GM10266 (cell line): ENCODE data around the gene MGST2.

Experiments used
- DNase-seq: peaks from one replicate; pipeline ENCODE4 v3.0.0; 2012; ENCODE audit errors: extremely low spot score
- TF ChIP-seq, protein P1 (sequence below): IDR thresholded peaks from 2 replicates; pipeline ENCODE4 v1.5.1; 2012; ENCODE audit warnings: mild to moderate bottlenecking, low read depth; ENCODE audit not compliant: control insufficient read depth, insufficient read depth; ENCODE audit errors: missing control alignments

The MGST2 gene

DNA sequence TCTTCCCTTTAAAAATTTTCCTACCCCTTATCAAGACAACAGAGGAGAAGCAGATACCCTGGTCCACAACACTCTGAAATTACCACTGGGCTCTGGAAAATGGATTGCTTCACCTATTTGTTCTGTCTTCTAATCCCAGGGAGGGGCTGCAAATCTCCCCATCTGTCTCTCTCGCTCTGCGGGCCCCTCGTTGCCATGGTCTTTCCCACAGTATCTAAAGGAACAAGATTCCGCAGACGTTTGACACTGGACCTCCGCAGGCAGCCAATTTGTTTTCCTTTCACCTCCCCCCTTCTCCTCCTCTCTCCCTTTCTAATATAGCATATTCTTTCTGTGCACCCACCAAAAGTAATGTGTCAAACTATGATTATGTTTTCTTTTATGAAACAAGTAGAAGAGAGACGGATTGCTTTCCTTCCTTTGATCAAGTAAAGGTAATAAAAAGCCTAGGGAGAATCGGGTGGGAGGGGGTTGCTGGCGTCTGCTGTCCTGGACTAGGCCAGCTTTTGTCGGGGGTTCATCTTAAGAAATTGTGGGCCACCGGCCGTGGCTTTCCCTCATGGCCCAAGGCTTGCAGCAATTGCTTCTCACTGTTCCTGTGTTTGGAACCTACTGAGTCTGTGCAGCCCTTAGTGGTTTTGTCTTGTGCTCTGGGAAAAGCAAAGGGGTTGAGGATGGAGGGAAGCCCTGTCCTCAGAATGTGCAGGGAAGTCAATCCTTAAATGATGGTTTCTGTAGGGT lies 81.0 kb downstream of the MGST2 start:
- TF ChIP-seq, protein P1, sequence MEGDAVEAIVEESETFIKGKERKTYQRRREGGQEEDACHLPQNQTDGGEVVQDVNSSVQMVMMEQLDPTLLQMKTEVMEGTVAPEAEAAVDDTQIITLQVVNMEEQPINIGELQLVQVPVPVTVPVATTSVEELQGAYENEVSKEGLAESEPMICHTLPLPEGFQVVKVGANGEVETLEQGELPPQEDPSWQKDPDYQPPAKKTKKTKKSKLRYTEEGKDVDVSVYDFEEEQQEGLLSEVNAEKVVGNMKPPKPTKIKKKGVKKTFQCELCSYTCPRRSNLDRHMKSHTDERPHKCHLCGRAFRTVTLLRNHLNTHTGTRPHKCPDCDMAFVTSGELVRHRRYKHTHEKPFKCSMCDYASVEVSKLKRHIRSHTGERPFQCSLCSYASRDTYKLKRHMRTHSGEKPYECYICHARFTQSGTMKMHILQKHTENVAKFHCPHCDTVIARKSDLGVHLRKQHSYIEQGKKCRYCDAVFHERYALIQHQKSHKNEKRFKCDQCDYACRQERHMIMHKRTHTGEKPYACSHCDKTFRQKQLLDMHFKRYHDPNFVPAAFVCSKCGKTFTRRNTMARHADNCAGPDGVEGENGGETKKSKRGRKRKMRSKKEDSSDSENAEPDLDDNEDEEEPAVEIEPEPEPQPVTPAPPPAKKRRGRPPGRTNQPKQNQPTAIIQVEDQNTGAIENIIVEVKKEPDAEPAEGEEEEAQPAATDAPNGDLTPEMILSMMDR = no peak
- DNase-seq = no peak

DNA sequence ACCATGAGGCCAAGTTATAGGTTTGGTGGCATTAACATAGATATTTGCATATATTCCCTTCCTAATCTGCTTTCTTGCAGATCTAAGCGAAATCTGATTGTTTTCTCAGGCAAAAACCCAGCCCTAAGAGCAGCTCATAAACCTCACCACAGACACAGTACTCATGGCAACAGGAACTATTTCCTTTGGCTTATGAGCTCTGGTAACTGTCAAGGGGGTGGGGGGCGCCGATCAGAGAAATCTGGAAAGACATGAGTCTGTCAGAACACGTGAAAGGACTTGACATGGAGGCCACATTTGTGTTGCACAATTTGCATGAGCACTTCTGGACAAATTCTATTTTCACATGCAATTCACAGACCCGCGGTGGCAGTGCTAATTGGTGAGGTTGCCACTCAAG lies 83.7 kb downstream of the MGST2 start:
- TF ChIP-seq, protein P1 = no peak
- no peak for DNase-seq

DNA sequence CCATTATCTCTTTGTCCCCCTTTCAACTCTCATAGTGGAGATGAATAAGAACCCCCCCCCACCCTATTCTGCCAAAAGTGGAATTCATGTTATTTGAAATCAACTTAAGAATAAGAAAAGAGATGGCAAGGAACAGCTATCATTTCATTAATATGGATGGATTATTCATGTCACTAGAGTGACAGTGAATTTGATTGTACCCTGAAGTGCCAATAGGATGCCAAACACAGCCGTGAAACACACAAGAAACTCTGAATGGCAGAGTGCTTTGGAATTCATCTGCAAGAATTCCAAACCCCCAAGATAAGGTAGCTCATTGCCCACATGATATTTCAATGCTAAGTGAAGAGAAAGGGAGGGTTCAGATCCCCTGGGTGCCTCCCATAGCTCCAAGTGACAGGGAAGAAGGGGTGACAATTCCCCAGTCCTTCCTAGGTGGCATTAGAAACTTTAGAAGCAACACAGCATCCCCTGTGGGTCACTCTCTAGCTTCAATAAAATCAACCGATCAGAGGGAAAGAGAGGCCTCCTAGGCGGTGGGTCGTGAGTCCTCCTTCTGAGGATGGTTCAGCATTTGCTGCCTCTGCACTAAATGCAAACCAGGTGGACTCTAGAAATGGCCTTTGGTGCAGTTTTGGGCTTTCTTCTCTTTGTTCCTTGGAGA lies 84.3 kb downstream of the MGST2 start:
- DNase-seq = no peak
- TF ChIP-seq, protein P1 = no peak

DNA sequence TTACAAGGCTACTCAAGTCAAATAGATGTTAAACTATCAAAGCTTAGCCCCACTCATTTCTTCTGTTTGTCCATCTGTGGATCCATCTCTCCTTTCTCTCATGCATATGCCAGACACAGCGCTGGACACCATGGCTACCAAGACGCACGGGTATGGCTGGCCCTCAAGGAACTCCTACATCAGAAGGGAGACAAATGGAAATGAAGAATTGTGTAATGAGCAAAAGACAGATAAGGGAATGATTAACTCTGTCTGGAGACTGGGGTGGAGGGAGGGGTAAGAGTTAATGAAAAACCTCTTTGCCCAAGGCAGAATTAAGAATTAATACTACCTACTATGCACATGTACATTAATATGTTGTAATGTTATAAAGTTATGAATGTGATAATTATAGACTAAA lies 88.1 kb downstream of the MGST2 start:
- TF ChIP-seq, protein P1 = no peak
- DNase-seq = no peak
